ENCODE results near the gene ARRDC4. TPM values are rescaled to one million over a fixed set of nuclear protein-coding genes. Genes with fewer than 3 reads are reported as not detected.

The ARRDC4 gene
- total and polyA plus RNA-seq, 2 of the 8 experiments (the other 6 are each of a cell fraction or from before 2014, with no cell fraction given): 3.5 to 3.8 TPM

- Histone ChIP-seq H4K5ac (ENCODE audit: insufficient read length, low read depth, low read length) (no peak overlapping the region), H2BK5ac (ENCODE audit: low read depth, low read length) (no peak overlapping the region), H3K79me2 (ENCODE audit: control insufficient read depth in 1 of 2, insufficient read depth in 2 of 2, low read length in 2 of 2) (no peaks in the 10 kb centered on the region), H2BK20ac (ENCODE audit: low read length) (no peak overlapping the region), H3K4ac (replicated peaks; ENCODE audit: insufficient read length, low read depth, low read length) (no peak overlapping the region), H2BK15ac (ENCODE audit: low read length) (no peak overlapping the region), H4K8ac (ENCODE audit: extremely low read depth, insufficient read depth, low read length) (no peak overlapping the region), H2AK5ac (ENCODE audit: low read depth, low read length) (no peak overlapping the region), H3K36me3 (ENCODE audit: control insufficient read depth in 2 of 4, insufficient read depth in 4 of 4, low read length in 3 of 4) (no peaks in the 10 kb centered on the region), H3K27me3 (replicated peaks in 1 of 4; ENCODE audit: control insufficient read depth in 3 of 4, extremely low read depth in 1 of 4, insufficient read depth in 3 of 4, low read length in 3 of 4) (no peaks in the 10 kb centered on the region), H3K14ac (ENCODE audit: insufficient read length) (no peak overlapping the region), H2BK12ac (ENCODE audit: low read depth, low read length) (no peak overlapping the region), H3K18ac (ENCODE audit: extremely low read depth, low read length) (no peak overlapping the region), H3K56ac (replicated peaks; ENCODE audit: insufficient read length, low read depth, low read length) (no peak overlapping the region), H3K27ac (ENCODE audit: low read depth, low read length) (no peak overlapping the region), H2AFZ (ENCODE audit: low read length) (no peak overlapping the region; the same call in 1 of the 2 replicates), H4K91ac (replicated peaks; ENCODE audit: insufficient read length, low read length) (no peak overlapping the region), H3K4me1 (replicated peaks in 1 of 4; ENCODE audit: control insufficient read depth in 3 of 4, insufficient read depth in 4 of 4, low read length in 3 of 4) (no peaks in the 10 kb centered on the region), H3K4me2 (ENCODE audit: insufficient read depth in 1 of 2, low read depth in 2 of 2, low read length in 2 of 2) (no peak overlapping the region), H3K79me1 (ENCODE audit: low read depth, low read length) (no peaks in the 10 kb centered on the region), H3K9me3 (ENCODE audit: insufficient read depth in 2 of 2, low read depth in 1 of 2, low read length in 1 of 2) (peaks cover 0 to 4% of the 10 kb centered on the region in 2 experiments; a peak in 1 of 4 replicates), H4K20me1 (replicated peaks in 1 of 2; ENCODE audit: control insufficient read depth in 1 of 2, insufficient read depth in 2 of 2, low read length in 2 of 2) (no peaks in the 10 kb centered on the region), H3K23me2 (ENCODE audit: low read depth, low read length) (no peaks in the 10 kb centered on the region), H3K4me3 (ENCODE audit: extremely low read depth in 1 of 4, insufficient read depth in 2 of 4, low read depth in 3 of 4, low read length in 4 of 4) (no peak overlapping the region), H3K9ac (replicated peaks in 1 of 4; ENCODE audit: extremely low read depth in 1 of 4, low read depth in 3 of 4, low read length in 3 of 4) (no peak overlapping the region), H2BK120ac (replicated peaks; ENCODE audit: low read depth, low read length) (no peak overlapping the region), H3K23ac (ENCODE audit: insufficient read length) (no peak overlapping the region)
- ChIA-PET CTCF (ENCODE audit: partially characterized antibody) (interaction anchor here (0.5 to 1.2 kb wide), 5 partner anchors 11 to 369 kb away, joined by 3 to 5 read pairs (median 3); no protein-coding TSS in a partner anchor), POLR2A (ENCODE audit: partially characterized antibody) (no interaction called here)
- no peak for TF ChIP-seq RAD21 (IDR thresholded peaks at IDR 0.05 in 1 of 2, conservative IDR thresholded peaks at IDR 0.05 in 1 of 2; ENCODE audit: low read depth in 2 of 2, low read length in 2 of 2)
- no peak for TF ChIP-seq BACH1 (IDR thresholded peaks at IDR 0.05; ENCODE audit: low read length)
- TF ChIP-seq ZNF274 (IDR thresholded peaks at IDR 0.05; ENCODE audit: borderline replicate concordance, extremely low read depth, low read length): no peak
- TF ChIP-seq ATF2 (IDR thresholded peaks at IDR 0.05; ENCODE audit: low read length): no peak
- DNase-seq (ENCODE audit: low read depth in 1 of 2, low spot score in 2 of 2) (no peak), FAIRE-seq (no peak)
- WGBS, 2 experiments (ENCODE audit: extremely low coverage in 1 of 2, insufficient coverage in 1 of 2, insufficient read length in 1 of 2, insufficient replicate concordance in 2 of 2, low coverage in 1 of 2, low lambda C conversion rate in 2 of 2, missing lambda C conversion rate in 1 of 2): 95% methylated on average over 1 of the region's 1 CpG; no CpG with 5 or more reads in 1 of the 2 experiments
Observed at GRCh38 chr15:97992823-97993222, 32.3 kb downstream of the ARRDC4 start.

All from H1 (cell line).